Panc1 (cell line): ENCODE measurements around the gene S100A10. TPM values are rescaled to one million over a fixed set of nuclear protein-coding genes. Genes with fewer than 3 reads are reported as not detected.

Source experiments
- ATAC-seq: fragments of 200-7000 bp; cut with Tn5 transposase; 2 replicates; pipeline ENCODE4 v1.9.1; 2020; ENCODE audit warnings: mild to moderate bottlenecking, moderate library complexity
- BruUV-seq: library from RNA; stranded (reverse); fragments of 400-500 nt; replicated peaks from 2 replicates; lab custom pipeline; 2021; lab: Mats Ljungman, UMichigan
- CTCF ChIA-PET: fragments of 300-600 bp; sonication (Branson Sonifier 250); formaldehyde crosslinking; loops from one replicate; lab custom pipeline; 2022; ENCODE audit warnings: antibody characterized with exemption; lab: Charles Lee
- POLR2A ChIA-PET: fragments of 300-600 bp; sonication (Branson Sonifier 250); formaldehyde crosslinking; loops from one replicate; lab custom pipeline; 2022; ENCODE audit warnings: antibody characterized with exemption; lab: Charles Lee
- DNase-seq: peaks from one replicate; pipeline ENCODE4 v3.0.0-alpha.2; 2010; ENCODE audit warnings: low read depth, low spot score
- H3K27ac ChIP-seq: 2 replicates; pipeline ENCODE4 v1.5.1; 2011; ENCODE audit warnings: mild to moderate bottlenecking, low read length, inconsistent platforms
- H3K27me3 ChIP-seq: fragments of 200-500 bp; sonication (Bioruptor generic); 2 replicates; pipeline ENCODE4 v1.6.0; 2014; ENCODE audit warnings: low read length, inconsistent platforms; ENCODE audit not compliant: control insufficient read depth, insufficient read depth
- H3K36me3 ChIP-seq: fragments of 200-500 bp; sonication (Bioruptor generic); 2 replicates; pipeline ENCODE4 v1.5.1; 2014; ENCODE audit warnings: inconsistent platforms, mild to moderate bottlenecking, low read length, moderate library complexity; ENCODE audit not compliant: control insufficient read depth, insufficient read depth
- H3K4me1 ChIP-seq: 2 replicates; pipeline ENCODE4 v1.5.1; 2011; ENCODE audit warnings: inconsistent platforms, mild to moderate bottlenecking, low read length, moderate library complexity; ENCODE audit not compliant: control insufficient read depth, insufficient read depth
- H3K4me3 ChIP-seq, 2 experiments: 2 replicates each; pipeline ENCODE4 v1.5.1; 2011 to 2012; ENCODE audit warnings: low read depth in 2 of 2, low read length in 2 of 2, mild to moderate bottlenecking in 2 of 2, inconsistent platforms in 1 of 2, moderate library complexity in 1 of 2
- H3K9me3 ChIP-seq: fragments of 200-500 bp; sonication (Bioruptor generic); 2 replicates; pipeline ENCODE4 v1.5.1; 2014; ENCODE audit warnings: low read depth, mild to moderate bottlenecking, inconsistent platforms, low read length, moderate library complexity; ENCODE audit not compliant: control insufficient read depth, insufficient read depth
- POLR2AphosphoS5 ChIP-seq: IDR thresholded peaks from 2 replicates; pipeline ENCODE4 v1.6.1; 2012; ENCODE audit warnings: mild to moderate bottlenecking, low read depth, low read length, moderate library complexity
- SIN3A ChIP-seq: IDR thresholded peaks from 2 replicates; pipeline ENCODE4 v1.6.1; 2012; ENCODE audit warnings: low read depth, mild to moderate bottlenecking, low read length, moderate library complexity, borderline replicate concordance; ENCODE audit not compliant: insufficient read depth
- TCF7L2 ChIP-seq: IDR thresholded peaks from 2 replicates; pipeline ENCODE4 v1.6.1; 2011; ENCODE audit warnings: mild to moderate bottlenecking, low read depth, low read length, inconsistent platforms
- in situ Hi-C: cut with HindIII; loops from 2 replicates; pipeline ENCODE4 v1.10.0; 2016; ENCODE audit warnings: low sequenced_read_pairs, low pct_unique_long_range_greater_than_20kb
- intact Hi-C: fragments of 100-400 bp; cut with micrococcal nuclease; formaldehyde crosslinking; loops from one replicate; pipeline ENCODE4 v1.10.0; 2022; ENCODE audit not compliant: unreplicated experiment
- total RNA-seq: library from RNA; stranded (reverse); gene quantifications from one replicate; pipeline ENCODE4 v1.2.1, GENCODE V29; 2021; ENCODE audit not compliant: unreplicated experiment
- TF ChIP-seq, protein P1 (sequence below), 2 experiments: IDR thresholded peaks; 2 replicates each; pipeline ENCODE4 v1.6.1; 2011 to 2012; ENCODE audit warnings: low read depth in 2 of 2, control low read depth in 1 of 2, low read length in 1 of 2, mild to moderate bottlenecking in 1 of 2, moderate library complexity in 1 of 2; ENCODE audit not compliant: insufficient read depth in 1 of 2
- TF ChIP-seq, protein P2 (sequence below): fragments of 450-650 bp; IDR thresholded peaks from 2 replicates; pipeline ENCODE4 v1.5.1; 2017; ENCODE audit warnings: mild to moderate bottlenecking

The S100A10 gene
- total RNA-seq, 1 experiment from 2014 or later: 1,621 TPM

GRCh38 chr1:152018537-152018936 lies 24.9 kb upstream of the S100A10 start:
- TF ChIP-seq TCF7L2 (no peak), SIN3A (no peak), POLR2AphosphoS5 (no peak)
- TF ChIP-seq, protein P1, sequence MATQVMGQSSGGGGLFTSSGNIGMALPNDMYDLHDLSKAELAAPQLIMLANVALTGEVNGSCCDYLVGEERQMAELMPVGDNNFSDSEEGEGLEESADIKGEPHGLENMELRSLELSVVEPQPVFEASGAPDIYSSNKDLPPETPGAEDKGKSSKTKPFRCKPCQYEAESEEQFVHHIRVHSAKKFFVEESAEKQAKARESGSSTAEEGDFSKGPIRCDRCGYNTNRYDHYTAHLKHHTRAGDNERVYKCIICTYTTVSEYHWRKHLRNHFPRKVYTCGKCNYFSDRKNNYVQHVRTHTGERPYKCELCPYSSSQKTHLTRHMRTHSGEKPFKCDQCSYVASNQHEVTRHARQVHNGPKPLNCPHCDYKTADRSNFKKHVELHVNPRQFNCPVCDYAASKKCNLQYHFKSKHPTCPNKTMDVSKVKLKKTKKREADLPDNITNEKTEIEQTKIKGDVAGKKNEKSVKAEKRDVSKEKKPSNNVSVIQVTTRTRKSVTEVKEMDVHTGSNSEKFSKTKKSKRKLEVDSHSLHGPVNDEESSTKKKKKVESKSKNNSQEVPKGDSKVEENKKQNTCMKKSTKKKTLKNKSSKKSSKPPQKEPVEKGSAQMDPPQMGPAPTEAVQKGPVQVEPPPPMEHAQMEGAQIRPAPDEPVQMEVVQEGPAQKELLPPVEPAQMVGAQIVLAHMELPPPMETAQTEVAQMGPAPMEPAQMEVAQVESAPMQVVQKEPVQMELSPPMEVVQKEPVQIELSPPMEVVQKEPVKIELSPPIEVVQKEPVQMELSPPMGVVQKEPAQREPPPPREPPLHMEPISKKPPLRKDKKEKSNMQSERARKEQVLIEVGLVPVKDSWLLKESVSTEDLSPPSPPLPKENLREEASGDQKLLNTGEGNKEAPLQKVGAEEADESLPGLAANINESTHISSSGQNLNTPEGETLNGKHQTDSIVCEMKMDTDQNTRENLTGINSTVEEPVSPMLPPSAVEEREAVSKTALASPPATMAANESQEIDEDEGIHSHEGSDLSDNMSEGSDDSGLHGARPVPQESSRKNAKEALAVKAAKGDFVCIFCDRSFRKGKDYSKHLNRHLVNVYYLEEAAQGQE (IDR thresholded peaks at IDR 0.05; ENCODE audit: insufficient read depth in 1 of 2, low read depth in 2 of 2, low read length in 1 of 2): no peak
- TF ChIP-seq, protein P2, sequence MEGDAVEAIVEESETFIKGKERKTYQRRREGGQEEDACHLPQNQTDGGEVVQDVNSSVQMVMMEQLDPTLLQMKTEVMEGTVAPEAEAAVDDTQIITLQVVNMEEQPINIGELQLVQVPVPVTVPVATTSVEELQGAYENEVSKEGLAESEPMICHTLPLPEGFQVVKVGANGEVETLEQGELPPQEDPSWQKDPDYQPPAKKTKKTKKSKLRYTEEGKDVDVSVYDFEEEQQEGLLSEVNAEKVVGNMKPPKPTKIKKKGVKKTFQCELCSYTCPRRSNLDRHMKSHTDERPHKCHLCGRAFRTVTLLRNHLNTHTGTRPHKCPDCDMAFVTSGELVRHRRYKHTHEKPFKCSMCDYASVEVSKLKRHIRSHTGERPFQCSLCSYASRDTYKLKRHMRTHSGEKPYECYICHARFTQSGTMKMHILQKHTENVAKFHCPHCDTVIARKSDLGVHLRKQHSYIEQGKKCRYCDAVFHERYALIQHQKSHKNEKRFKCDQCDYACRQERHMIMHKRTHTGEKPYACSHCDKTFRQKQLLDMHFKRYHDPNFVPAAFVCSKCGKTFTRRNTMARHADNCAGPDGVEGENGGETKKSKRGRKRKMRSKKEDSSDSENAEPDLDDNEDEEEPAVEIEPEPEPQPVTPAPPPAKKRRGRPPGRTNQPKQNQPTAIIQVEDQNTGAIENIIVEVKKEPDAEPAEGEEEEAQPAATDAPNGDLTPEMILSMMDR: peak; percentile 72
- in situ Hi-C loops (no loop called here), intact Hi-C loops (loop anchor here (5.0 kb wide), 1 partner anchor 86 kb away; no protein-coding TSS in a partner anchor)
- no peaks in the 10 kb centered on the region for H3K27me3 ChIP-seq
- ChIA-PET CTCF (interaction anchor here (0.8 to 0.9 kb wide), 2 partner anchors 17 to 51 kb away, joined by 3 to 4 read pairs; no protein-coding TSS in a partner anchor), POLR2A (no interaction called here)
- no peaks in the 10 kb centered on the region for H3K4me1 ChIP-seq
- no peaks in the 10 kb centered on the region for H3K9me3 ChIP-seq
- no TSS peak for BruUV-seq
- H3K27ac ChIP-seq: no peak overlapping the region
- no peak for ATAC-seq
- no peaks in the 10 kb centered on the region for H3K36me3 ChIP-seq
- DNase-seq: no peak
- no peak overlapping the region for H3K4me3 ChIP-seq

- Histone ChIP-seq H3K9me3 (no peaks in the 10 kb centered on the region), H3K4me3 (no peak overlapping the region), H3K27me3 (no peaks in the 10 kb centered on the region), H3K36me3 (no peaks in the 10 kb centered on the region), H3K4me1 (no peaks in the 10 kb centered on the region), H3K27ac (no peak overlapping the region; the same call in 1 of the 2 replicates)
- no TSS peak for BruUV-seq
- TF ChIP-seq, protein P1 (IDR thresholded peaks at IDR 0.05; ENCODE audit: insufficient read depth in 1 of 2, low read depth in 2 of 2, low read length in 1 of 2): no peak
- TF ChIP-seq TCF7L2 (no peak), SIN3A (no peak)
- in situ Hi-C loops: no loop called here
- POLR2A ChIA-PET: interaction anchor here (0.6 kb wide), 1 partner anchor 176 kb away, joined by 3 read pairs; no protein-coding TSS in a partner anchor
- ATAC-seq (no peak), DNase-seq (no peak)
- intact Hi-C loops: loop anchor here (5.0 kb wide), 1 partner anchor 83 kb away; no protein-coding TSS in a partner anchor
- CTCF ChIA-PET: no interaction called here
These were observed 22.1 kb upstream of the S100A10 start for GRCh38 chr1:152015766-152016165.
